Islet precursor cell (in vitro differentiated cells): ENCODE results near the gene MACROD2.

Experiments used
- DNase-seq: peaks from one replicate; pipeline ENCODE4 v3.0.0-alpha.2; 2018

MACROD2 gene

DNA sequence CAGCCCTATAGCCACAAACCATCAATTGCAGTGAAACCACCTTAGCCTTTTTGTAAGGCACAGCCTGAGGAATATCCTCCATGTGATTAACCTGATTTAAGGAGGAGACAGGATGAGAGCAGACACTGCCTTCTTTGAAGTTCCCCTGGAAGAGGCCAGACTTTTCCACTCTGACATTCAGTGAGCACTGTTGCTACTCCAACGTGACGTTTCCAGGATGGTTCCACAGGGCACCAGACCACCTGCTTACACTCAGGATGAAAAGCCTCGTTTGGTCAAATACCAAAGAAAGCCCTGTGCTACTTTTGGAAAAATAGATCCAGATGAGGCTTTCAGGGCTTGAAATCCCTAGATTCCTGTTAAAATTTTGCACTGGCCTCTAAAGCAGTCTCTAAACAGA, 1444.2 kb downstream of the MACROD2 start:
- no peak for DNase-seq

DNA sequence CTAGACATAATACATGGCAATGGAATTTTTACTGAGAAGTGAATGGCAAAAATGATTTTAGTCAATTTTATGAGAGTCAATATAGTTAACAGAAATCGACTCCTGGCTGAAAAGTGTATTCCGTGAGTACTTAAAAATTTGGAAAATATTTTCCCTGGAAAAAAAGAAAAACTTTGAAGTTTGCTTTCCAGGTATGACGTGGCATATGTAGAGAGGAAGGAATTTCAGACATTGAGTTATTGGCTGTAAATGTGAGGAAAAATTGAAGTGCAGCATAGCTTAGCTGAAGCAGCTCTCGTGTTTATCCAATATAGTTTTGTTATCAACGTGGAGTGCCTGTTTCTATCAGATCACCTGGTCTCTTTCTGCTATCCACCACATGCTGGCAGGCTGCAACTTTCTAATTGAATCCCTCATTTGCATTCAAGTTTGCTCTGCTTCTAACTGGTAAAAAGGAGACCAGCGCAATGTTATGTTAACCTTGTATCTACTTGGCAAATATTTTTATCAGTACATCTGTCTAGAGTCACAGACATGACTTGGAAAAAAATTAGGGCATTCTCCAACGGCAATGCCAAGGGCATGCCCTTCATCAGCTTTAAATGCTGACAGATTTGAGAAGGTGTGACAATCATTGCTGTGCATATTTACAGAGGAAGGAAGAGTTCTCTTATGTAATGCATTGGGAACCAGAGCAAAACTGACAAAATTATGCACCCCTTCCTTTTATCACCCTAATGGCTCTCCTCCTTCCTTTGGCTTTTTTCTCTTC, 1444.9 kb downstream of the MACROD2 start:
- no peak for DNase-seq

DNA sequence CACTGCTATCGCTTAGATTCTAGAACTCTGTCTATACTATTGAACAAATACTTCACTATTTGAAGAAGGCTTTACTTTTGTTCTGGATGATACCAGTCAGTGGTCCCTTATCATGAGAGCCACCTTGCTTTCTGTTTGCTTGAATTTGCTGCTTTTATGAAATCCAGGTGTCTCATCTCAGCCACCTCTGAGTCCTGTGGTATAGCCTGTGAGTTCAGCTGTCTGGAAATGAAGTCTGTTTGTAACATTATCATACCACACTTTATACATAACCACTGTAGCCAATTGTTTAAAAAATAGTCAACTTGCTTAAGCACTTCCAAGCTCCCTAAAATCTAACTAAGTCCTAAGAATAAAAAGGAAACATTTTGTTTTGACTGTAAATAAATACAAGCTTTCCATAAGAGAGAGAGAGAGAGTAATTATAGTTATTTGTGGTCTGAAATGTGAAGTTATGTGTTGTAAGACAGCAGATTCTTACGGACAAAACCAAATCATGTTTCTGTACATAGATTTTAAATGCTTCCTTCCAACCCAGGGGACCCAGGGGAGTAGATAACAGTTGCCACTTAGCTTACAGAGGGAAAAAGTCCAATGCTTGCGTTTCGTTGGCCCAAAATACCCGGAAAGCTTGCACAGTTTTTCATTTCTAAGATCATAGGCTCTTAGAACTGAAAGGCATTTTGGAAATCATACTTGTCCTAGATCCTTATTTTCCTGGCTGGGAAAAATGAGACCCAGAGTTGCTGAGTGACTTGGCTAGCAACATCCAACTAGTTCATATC, 1449.9 kb downstream of the MACROD2 start:
- no peak for DNase-seq

DNA sequence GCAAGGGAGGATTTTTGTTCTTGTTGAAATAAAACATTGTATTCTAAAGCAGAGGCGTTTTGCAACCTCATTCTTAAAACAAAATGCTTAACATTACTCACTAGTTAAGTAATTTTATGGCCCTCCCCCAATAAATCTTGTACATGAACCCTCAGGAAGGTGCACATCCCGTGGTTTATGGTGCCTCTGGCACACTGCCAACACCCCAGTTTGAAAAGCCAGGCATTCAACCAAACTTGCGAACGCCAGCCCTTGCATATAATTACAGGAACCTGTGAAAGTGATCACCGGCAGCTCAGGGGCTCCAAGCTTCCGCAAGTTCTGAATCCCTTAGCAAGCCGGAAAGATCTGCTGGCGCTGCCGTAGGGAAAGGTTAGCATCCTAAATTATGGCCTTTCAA, 1451.1 kb downstream of the MACROD2 start:
- DNase-seq: no peak

DNA sequence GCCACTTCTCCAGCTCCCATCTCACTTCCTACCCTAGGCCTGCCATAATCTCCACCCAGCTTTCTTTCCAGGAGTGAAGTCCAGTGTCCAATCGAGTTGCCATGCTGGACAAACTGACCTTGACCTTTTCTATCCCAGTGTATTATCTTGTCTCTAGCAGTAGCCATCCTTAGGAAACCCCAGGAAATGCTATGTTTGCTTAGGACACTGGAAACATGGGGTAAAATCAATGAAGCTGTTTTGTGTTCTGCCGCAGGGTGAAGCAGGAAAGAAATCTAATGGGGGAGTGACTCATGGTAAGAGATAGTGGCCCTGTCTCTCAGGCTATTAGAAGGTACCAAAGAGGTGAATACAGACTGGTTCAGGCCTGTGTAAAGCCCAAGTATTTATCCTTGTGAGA, 1452.2 kb downstream of the MACROD2 start:
- DNase-seq: no peak

DNA sequence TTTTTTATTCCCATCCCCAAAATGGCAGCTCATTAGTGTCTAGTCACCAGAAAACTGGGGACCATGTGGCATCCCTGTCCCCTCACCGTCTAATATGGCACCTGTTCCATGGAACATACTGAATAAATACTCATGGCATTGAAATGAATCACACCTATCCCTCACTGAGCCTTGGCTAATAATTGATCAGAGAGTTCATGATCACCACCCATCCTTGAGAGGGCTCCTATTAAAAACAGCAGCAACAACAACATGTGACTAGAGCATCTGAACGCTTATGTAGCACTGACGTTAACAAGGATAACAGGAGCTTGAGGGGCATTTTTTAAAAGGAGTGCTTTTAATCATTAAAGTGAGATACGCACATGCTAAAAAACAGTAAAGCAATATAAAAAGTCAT, 1453.7 kb downstream of the MACROD2 start:
- DNase-seq: no peak

DNA sequence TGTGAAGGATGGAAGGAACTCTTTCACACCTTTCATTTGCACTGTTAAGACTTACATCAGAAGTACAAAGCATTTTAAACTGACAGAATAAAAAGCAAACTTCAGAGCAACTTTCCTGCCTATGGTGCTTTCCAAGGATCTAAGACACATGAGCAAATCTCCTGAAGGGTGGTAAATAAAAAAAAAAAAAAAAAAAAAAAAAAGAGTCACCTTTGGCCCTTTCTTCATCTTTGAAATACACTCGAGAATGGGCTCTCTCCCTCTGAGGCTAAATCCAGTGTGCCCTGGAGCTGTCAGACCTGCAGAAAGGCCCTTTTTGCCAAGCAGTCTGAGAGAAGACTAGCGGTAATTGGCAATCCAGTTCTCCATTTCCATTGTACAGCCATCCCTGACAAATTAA, 1455.9 kb downstream of the MACROD2 start:
- no peak for DNase-seq

DNA sequence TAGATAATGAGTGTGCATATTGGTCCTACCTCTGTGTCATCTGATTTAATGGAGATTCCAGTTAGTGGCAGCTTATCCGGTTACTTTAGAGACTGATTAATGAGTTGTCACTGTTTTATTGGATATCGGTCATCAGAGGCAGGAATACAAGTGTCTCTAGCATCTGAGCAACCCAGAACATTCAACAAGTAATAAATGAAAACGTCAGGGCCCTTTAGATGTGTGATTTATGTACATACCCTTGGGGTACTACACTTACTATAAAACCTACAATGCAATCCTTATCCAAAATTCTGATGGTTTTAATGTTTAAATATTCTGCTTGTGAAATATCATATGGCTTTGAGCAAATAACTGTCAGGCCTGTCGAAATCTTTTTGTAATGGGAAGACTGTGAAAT, 1460.0 kb downstream of the MACROD2 start:
- no peak for DNase-seq

DNA sequence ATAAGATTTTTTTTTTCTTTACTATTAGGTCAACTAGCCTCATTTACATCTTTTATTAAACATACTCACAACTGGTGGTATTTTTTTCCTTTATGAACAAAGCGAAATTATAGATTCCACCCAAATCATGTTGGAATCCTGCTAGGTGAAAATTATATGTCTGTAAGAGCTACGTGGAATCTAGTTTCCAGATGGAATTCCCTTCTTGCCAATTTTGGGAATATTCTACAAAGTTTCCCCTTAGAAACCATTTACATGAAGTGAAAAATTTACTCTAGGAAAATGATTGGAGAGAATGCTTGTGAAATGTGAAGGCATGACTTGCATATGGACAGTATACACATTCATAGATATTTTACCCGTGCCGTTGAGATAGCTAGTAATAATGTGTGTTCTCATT, 1466.6 kb downstream of the MACROD2 start:
- no peak for DNase-seq

DNA sequence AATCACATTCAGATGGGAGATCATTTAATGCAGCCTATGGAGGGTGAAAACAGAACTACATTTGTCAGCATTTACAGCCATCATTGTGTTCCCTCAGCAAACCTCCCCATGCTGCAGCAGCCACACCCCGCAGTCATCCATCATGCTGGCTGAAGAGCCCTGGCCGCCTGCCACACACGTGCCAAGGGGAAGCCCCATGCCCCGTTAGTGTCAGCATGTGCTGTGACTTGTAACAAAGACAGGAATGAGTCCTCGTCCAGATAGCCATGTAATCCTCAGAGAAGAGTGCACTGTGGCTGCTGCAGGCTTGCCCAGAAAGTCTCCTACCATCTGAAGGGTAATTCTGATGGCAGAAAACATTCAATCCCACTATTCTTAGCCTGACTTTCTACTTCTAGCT, 1480.2 kb downstream of the MACROD2 start:
- DNase-seq: no peak

DNA sequence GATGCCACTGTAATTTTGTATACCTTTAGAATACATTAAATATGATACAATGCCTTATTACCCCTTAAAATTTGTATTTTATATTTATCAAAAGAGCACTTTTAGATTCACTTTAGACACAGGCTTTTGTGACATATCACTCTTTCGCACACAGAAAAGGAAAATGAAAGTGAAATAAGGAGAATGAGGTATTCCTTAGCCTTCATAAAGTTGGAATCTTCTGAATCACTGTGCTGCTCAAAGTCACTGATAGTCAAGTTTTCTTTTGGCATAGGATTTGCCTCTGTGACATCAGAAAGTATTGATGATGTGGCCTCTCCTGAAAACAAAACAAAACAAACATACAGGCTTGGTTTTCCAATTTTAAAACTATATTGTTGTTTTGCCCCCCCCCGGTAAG, 1480.9 kb downstream of the MACROD2 start:
- DNase-seq: no peak

DNA sequence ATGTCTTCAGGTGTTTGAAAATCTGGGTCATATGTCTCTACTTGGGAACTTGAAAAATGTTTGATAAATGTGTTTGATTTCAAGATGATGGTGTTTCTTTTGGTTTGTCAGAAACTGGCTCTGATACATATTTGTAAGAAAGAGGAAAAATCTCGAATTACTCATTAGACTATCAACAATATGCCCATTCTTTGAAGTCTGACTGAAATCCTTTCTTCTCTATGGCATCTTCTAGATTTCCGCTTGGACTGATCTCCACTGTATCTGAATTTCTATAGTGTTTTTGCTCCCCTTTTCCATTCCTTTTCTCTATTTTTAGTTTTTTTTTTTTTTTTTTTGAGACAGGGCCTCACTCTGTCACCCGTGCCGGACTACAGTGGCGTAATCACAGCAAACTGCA, 1481.5 kb downstream of the MACROD2 start:
- no peak for DNase-seq

DNA sequence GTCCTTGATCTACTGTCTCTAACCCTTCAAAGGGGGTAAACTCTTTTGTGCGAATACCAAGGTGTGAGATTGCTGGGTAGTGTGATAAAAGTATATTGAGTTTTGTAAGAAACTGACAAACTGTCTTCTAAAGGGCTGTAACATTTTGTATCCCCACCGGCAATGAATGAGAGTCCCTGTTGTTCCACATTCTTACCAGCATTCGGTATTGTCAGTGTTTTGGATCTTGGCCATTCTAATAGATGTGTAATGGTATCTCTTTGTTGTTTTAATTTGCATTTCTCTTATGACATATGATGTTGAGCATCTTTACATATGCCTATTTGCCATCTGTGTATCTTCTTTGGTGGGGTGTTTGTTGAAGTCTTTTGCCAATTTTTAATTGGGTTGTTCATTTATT, 1487.2 kb downstream of the MACROD2 start:
- no peak for DNase-seq

DNA sequence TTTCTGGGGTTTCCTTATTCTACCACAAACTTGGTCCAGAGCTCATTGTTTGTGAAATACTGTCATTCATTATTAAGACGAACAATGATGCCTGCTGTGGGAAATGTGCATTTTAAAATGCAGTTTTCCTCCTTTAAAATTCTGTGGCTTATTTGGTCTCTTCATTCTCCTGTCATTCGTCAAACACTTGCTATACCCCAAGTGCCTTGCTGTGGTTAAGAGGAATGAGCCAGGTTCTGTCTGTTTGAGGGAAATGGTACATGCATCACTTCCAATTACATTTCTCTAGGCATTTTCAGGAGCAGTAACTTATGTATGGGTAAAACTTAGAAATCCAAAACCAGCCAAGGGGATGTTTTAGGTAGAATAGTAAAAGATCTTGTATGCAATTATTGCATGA, 1490.2 kb downstream of the MACROD2 start:
- no peak for DNase-seq

DNA sequence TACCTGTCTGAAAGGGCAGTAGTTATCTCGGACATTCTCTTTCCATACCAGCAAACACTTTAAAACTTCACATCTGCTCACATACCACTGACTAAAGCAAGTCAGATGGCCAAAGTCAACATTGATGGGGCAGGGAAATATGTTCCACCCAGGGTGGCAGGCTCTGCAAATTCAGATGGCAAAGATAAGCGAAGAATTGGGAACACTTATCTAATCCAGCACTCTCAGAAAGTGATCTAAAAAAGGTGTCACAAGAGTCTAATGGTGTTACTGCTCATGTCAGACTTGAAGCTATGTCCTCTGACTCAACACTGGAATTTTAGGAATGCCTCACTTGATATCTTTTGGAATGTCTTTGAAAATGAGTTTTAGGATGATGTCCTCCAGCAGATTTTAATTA, 1491.7 kb downstream of the MACROD2 start:
- peak; percentile 61 for DNase-seq

DNA sequence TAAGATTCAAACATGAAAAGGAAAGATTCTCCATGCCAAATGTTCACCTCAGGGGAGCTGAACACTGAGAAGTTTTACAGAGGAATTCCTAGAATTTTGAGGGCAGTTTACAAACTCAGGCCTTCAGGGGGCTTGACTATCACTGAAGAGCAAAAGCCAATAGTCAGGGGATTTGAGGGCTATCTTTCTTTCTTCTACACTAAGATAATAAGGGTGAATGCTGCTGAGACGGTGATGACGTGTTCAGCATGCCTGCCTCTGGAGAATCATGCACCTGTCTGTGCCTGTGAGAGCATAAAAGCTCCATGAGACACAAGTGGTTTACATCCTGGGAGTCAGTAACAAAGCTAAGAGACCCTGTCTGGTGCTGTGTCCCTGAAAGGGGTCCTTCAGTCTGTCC, 1492.4 kb downstream of the MACROD2 start:
- no peak for DNase-seq

DNA sequence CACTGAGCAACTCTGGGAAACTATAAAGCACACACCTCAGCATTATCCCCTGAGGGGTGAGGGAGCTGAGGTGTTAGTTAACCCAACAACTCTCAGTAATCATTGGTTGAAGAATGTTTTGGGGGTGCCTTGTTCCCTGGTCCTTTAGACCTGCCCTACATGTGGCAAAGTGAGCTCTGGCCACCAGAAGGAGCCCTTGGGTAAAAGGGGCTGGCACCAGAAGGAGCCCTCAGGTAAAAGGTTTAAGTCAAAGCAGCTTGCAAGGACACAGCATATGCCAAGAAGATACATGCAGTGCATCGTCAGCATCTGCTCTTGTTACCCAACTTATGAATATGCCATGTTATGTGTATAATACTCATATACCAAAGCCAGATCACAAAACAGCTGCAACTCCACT, 1496.3 kb downstream of the MACROD2 start:
- no peak for DNase-seq

DNA sequence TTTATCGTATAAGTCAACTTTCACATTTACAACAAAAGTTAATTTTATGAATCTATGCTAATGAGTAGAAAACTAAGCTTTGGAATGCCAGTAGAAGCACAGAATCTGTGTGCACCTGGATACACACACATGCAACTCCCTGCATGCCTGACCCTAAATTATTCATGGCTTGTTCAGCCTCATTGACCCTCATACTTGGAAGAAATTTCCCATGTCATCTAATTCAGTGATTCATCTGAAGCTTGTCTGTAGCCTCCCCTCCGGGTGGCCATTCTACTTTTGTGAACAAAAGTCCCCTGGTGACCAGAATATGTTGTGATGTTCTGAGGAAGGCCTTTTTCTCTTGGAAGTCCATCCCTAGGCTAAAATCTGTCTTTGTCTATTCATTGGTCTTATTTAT, 1499.5 kb downstream of the MACROD2 start:
- no peak for DNase-seq

DNA sequence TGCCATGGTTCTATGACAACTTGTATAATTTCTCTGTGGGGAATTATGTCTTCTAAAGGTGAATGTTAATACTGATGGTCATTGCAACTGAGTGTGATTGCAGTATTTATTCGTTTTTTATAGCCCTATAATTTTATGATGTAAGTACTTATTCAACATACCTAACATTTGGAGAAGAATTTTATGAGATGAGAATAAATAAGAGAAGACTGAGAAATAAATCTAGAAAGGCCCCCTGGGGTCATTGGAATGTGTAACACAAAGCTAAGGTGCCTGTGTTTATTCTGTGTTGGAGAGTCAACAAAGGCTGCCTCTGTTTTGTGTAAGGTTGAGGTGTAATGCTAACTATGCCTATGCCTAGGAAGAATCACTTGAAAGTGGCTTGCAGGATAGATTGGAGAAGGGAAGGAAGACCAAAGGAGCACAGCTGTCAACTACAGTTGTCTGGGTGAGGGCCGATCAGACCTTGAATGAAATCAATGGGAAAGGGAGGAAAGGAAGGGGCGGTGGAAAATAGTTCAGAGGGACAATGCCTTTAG, 1501.3 kb downstream of the MACROD2 start:
- DNase-seq: no peak

DNA sequence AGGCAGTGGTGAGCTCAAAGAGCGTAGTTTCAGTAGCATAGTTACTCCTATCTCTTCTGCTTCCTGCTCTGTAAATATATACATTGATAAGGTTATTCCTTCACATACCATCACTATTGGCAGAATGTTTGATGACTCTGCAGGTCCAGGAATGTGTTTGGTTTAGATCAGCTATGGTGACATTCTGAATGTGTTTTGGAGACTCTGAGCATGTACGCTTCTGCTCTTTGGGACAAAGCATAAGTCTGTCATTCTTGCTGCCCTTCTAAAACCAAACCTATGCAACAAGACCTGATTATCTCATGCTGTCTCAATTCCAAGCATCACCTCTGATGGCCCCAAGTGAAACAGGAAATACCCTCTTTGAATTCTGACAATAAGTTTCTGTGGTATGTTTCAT, 1503.6 kb downstream of the MACROD2 start:
- DNase-seq: no peak

DNA sequence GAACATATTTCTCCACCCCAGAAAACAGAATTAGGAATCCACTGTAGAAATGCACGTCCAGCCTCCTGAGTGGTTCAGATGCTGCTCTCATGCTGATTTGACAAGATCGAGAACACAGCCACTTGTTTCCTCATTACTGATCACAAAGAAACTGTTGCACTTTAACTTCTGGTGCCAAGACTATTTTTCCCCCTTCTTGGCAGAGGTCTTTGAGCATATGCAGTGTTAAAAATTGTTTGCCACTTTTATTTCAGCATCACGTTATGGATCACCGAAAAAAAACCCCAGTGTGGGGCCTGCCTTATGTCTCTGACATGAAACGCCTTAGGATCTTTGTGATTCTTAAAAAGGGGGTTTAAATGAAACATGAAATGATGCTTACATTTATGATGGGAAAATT, 1511.0 kb downstream of the MACROD2 start:
- no peak for DNase-seq

DNA sequence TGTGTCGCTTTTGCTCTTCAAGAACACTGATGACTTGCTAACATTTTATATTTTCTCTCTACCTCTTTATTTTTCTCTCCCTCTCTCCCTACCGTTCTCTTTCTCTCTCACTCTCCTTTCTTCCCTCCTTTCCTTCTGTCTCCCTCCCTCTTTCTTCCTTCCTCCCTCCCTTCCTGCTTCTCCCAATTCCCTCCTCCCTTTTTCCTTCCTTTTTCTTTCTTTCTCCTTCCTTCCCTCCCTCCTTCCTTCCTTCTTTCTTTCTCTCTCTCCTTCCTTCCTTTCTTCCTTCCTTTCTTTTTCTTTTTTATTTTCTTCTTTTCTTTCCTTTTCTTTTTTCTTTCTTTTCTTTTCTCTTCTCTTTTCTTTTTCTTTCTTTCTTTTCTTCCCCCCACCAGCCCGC, 1511.8 kb downstream of the MACROD2 start:
- no peak for DNase-seq

DNA sequence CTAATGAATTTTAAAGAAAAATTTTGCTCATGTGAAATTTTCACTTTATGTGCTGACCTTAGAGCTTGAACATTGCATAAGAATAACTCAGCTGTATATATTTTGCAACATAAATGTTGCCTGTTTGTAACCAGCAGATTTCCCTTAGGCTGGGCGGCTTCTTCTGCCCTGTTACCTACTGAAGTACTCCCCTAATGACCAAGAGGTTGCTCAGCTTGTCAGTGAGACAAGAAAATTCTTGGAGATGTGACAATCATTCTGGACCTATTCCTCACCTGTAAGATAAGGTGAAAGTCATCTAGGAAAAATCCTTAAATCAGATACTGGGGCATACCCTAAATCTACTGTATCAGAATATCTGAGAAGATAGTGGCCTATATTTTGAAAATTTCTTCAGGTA, 1516.2 kb downstream of the MACROD2 start:
- DNase-seq: no peak

DNA sequence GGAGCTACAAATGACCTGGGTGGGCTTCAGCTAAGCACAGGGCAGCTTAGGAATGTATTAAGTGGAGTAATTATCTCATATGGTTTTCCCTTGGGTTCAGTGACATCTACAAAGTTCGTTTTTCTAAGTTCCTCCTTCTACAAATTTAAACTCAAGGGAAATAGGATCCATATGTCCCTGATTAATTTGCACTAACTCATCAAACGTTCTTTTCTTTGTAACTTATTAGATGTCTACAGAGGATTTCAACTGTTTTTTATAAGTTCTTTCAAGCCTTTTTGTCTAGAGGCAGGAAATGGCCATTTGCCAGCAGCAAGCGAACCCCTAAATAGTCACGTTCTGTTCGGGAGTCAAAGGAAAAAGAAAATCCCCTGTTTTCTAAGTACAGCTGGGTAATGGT, 1517.6 kb downstream of the MACROD2 start:
- no peak for DNase-seq
